ENCODE data around the gene CSNK1G1.

CSNK1G1 gene

GRCh38 chr15:64315216-64315615 lies 40.8 kb downstream of the CSNK1G1 start:
- no peaks in the 10 kb centered on the region for H3K27me3 ChIP-seq
- peak overlapping the region in 1 of 2 donors; percentile 46 for H3K27ac ChIP-seq
- intact Hi-C loops (cut with DNase I; ENCODE audit: low total_unique reads), result no loop called here
- DNase-seq, result no peak
- H3K4me3 ChIP-seq, result no peak overlapping the region
- H3K4me1 ChIP-seq, result peaks cover 0 to 20% (median 4%) of the 10 kb centered on the region in 4 donors
- TF ChIP-seq, protein P1, sequence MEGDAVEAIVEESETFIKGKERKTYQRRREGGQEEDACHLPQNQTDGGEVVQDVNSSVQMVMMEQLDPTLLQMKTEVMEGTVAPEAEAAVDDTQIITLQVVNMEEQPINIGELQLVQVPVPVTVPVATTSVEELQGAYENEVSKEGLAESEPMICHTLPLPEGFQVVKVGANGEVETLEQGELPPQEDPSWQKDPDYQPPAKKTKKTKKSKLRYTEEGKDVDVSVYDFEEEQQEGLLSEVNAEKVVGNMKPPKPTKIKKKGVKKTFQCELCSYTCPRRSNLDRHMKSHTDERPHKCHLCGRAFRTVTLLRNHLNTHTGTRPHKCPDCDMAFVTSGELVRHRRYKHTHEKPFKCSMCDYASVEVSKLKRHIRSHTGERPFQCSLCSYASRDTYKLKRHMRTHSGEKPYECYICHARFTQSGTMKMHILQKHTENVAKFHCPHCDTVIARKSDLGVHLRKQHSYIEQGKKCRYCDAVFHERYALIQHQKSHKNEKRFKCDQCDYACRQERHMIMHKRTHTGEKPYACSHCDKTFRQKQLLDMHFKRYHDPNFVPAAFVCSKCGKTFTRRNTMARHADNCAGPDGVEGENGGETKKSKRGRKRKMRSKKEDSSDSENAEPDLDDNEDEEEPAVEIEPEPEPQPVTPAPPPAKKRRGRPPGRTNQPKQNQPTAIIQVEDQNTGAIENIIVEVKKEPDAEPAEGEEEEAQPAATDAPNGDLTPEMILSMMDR (IDR thresholded peaks at IDR 0.05), result no peak
- no peaks in the 10 kb centered on the region for H3K36me3 ChIP-seq
- no peaks in the 10 kb centered on the region for H3K9me3 ChIP-seq

- intact Hi-C loops (cut with DNase I; ENCODE audit: low total_unique reads), result no loop called here
- TF ChIP-seq, protein P1 (IDR thresholded peaks at IDR 0.05), result no peak
- no peak for DNase-seq
- H3K36me3 ChIP-seq, result no peaks in the 10 kb centered on the region
- H3K9me3 ChIP-seq, result no peaks in the 10 kb centered on the region
- H3K4me1 ChIP-seq, result peaks cover 0 to 20% (median 4%) of the 10 kb centered on the region in 4 donors
- no peak overlapping the region for H3K4me3 ChIP-seq
- H3K27ac ChIP-seq, result peak overlapping the region in 1 of 2 donors; percentile 46
- no peaks in the 10 kb centered on the region for H3K27me3 ChIP-seq
Measured at GRCh38 chr15:64314456-64314855, 41.5 kb downstream of the CSNK1G1 start.

- peaks cover 0 to 20% (median 4%) of the 10 kb centered on the region in 4 donors for H3K4me1 ChIP-seq
- no peak overlapping the region for H3K4me3 ChIP-seq
- H3K27ac ChIP-seq, result no peak overlapping the region
- H3K36me3 ChIP-seq, result no peaks in the 10 kb centered on the region
- no peaks in the 10 kb centered on the region for H3K9me3 ChIP-seq
- intact Hi-C loops (cut with DNase I; ENCODE audit: low total_unique reads), result no loop called here
- DNase-seq, result no peak
- H3K27me3 ChIP-seq, result no peaks in the 10 kb centered on the region
- TF ChIP-seq, protein P1 (IDR thresholded peaks at IDR 0.05), result no peak
Measured at GRCh38 chr15:64311566-64311965, 44.4 kb downstream of the CSNK1G1 start.

- intact Hi-C loops (cut with DNase I; ENCODE audit: low total_unique reads), result no loop called here
Measured at GRCh38 chr15:64310036-64310435, 45.9 kb downstream of the CSNK1G1 start.

DNA sequence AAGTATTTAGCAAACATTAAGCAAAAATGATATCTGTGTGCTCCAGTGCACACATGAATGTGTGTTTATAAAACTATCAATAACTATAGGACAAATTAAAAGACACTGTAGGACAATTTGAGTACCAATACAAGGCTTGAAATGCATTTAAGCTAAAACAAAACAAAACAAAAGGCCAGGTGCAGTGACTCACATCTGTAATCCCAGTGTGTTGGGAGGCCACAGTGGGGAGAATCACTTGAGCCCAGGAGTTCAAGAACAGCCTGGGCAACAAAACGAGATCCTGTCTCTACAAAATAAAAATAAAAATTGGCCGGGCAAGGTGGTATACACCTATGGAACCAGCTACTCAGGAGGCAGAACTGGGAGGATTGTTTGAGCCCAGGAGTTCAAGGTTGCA lies 50.7 kb downstream of the CSNK1G1 start:
- no peak overlapping the region for H3K4me3 ChIP-seq
- peaks cover 0 to 3% (median 0%) of the 10 kb centered on the region in 3 donors for H3K9me3 ChIP-seq
- no peaks in the 10 kb centered on the region for H3K27me3 ChIP-seq
- peaks cover 1 to 2% (median 2%) of the 10 kb centered on the region in 3 donors for H3K36me3 ChIP-seq
- no peak for DNase-seq
- no peak overlapping the region for H3K27ac ChIP-seq
- H3K4me1 ChIP-seq, result no peaks in the 10 kb centered on the region
- TF ChIP-seq, protein P1 (IDR thresholded peaks at IDR 0.05), result no peak
- intact Hi-C loops (cut with DNase I; ENCODE audit: low total_unique reads), result no loop called here

More at GRCh38 chr15:64310036-64310435, 45.9 kb downstream of the CSNK1G1 start:
- H3K27ac ChIP-seq, result no peak overlapping the region
- H3K4me1 ChIP-seq, result peaks cover 0 to 11% (median 0%) of the 10 kb centered on the region in 4 donors
- no peaks in the 10 kb centered on the region for H3K27me3 ChIP-seq
- H3K4me3 ChIP-seq, result no peak overlapping the region
- peaks cover 0 to 3% (median 0%) of the 10 kb centered on the region in 3 donors for H3K9me3 ChIP-seq
- TF ChIP-seq, protein P1 (IDR thresholded peaks at IDR 0.05), result no peak
- H3K36me3 ChIP-seq, result no peaks in the 10 kb centered on the region
- no peak for DNase-seq

DNA sequence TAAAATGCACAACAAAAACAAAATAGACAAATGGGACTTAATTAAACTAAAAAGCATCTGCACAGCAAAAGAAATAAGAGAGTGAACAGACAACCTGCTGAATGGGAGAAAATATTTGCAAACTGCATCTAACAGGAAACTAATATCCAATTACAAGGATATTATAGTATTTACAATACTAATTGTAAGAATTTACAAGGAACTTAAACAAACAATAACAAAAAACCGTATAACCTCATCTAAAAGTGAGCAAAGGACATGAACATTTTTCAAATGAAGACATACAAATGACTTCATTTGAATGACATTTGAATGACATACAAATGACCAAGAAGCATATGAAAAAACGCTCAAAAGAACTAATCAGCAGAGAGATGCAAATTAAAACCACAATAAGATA lies 66.4 kb downstream of the CSNK1G1 start:
- DNase-seq, result no peak
- Histone ChIP-seq H3K27ac (no peak overlapping the region), H3K4me3 (no peak overlapping the region), H3K27me3 (no peaks in the 10 kb centered on the region), H3K9me3 (no peaks in the 10 kb centered on the region), H3K4me1 (no peaks in the 10 kb centered on the region), H3K36me3 (no peaks in the 10 kb centered on the region)
- intact Hi-C loops (cut with DNase I; ENCODE audit: low total_unique reads), result no loop called here
- TF ChIP-seq, protein P1 (IDR thresholded peaks at IDR 0.05), result no peak
